HEK293T (cell line): ENCODE measurements around the gene CLDN8.

Source experiments
- CTCF ChIA-PET: fragments of 350-600 bp; formaldehyde crosslinking; extraction: SDS; loops from one replicate; lab custom pipeline; 2021; ENCODE audit warnings: antibody characterized with exemption, inconsistent platforms; lab: Yijun Ruan, JAX
- POLR2A ChIA-PET: fragments of 350-600 bp; formaldehyde crosslinking; extraction: SDS; loops from one replicate; lab custom pipeline; 2020; ENCODE audit warnings: antibody characterized with exemption, inconsistent platforms; lab: Yijun Ruan, JAX
- DNase-seq: peaks from one replicate; pipeline ENCODE4 v3.0.0; 2012; ENCODE audit warnings: mixed read lengths; ENCODE audit errors: extremely low spot score
- ARNT ChIP-seq: fragments of 450-650 bp; IDR thresholded peaks from 2 replicates; pipeline ENCODE4 v1.6.1; 2017; ENCODE audit warnings: mild to moderate bottlenecking
- BHLHE40 ChIP-seq: fragments of 450-650 bp; IDR thresholded peaks from 2 replicates; pipeline ENCODE4 v1.6.1; 2016; ENCODE audit warnings: mild to moderate bottlenecking, moderate library complexity, borderline replicate concordance
- CTBP1 ChIP-seq: fragments of 450-650 bp; IDR thresholded peaks from 2 replicates; pipeline ENCODE4 v1.6.1; 2016; ENCODE audit warnings: borderline replicate concordance
- ELF4 ChIP-seq: fragments of 450-650 bp; IDR thresholded peaks from 2 replicates; pipeline ENCODE4 v1.6.1; 2017; ENCODE audit warnings: antibody characterized with exemption
- FOXA1 ChIP-seq: fragments of 450-650 bp; IDR thresholded peaks from 2 replicates; pipeline ENCODE4 v1.6.1; 2016; ENCODE audit warnings: mild to moderate bottlenecking
- FOXK2 ChIP-seq: fragments of 450-650 bp; IDR thresholded peaks from 2 replicates; pipeline ENCODE4 v1.6.1; 2016; ENCODE audit warnings: mild to moderate bottlenecking
- FOXM1 ChIP-seq: fragments of 450-650 bp; IDR thresholded peaks from 2 replicates; pipeline ENCODE4 v1.6.1; 2017; ENCODE audit warnings: mild to moderate bottlenecking, borderline replicate concordance
- HDGF ChIP-seq: fragments of 450-650 bp; IDR thresholded peaks from 2 replicates; pipeline ENCODE4 v1.6.1; 2017; ENCODE audit warnings: antibody characterized with exemption, borderline replicate concordance
- L3MBTL2 ChIP-seq: fragments of 450-650 bp; conservative IDR thresholded peaks from 2 replicates; pipeline ENCODE4 v1.6.1; 2016; ENCODE audit warnings: mild to moderate bottlenecking
- LEF1 ChIP-seq: fragments of 450-650 bp; IDR thresholded peaks from 2 replicates; pipeline ENCODE4 v1.6.1; 2017; ENCODE audit warnings: mild to moderate bottlenecking, borderline replicate concordance
- NFRKB ChIP-seq: fragments of 450-650 bp; IDR thresholded peaks from 2 replicates; pipeline ENCODE4 v1.6.1; 2016; ENCODE audit warnings: mild to moderate bottlenecking, moderate library complexity
- SP1 ChIP-seq: fragments of 450-650 bp; IDR thresholded peaks from 2 replicates; pipeline ENCODE4 v1.6.1; 2017
- SUZ12 ChIP-seq: fragments of 450-650 bp; IDR thresholded peaks from 2 replicates; pipeline ENCODE4 v1.6.1; 2016; ENCODE audit warnings: mild to moderate bottlenecking
- TARDBP ChIP-seq: fragments of 450-650 bp; IDR thresholded peaks from 2 replicates; pipeline ENCODE4 v1.6.1; 2016
- ZNF384 ChIP-seq: fragments of 450-650 bp; IDR thresholded peaks from 2 replicates; pipeline ENCODE4 v1.6.1; 2016
- TF ChIP-seq, protein P1 (sequence below): fragments of 450-650 bp; IDR thresholded peaks from 2 replicates; pipeline ENCODE4 v1.6.1; 2016

Gene CLDN8

DNA sequence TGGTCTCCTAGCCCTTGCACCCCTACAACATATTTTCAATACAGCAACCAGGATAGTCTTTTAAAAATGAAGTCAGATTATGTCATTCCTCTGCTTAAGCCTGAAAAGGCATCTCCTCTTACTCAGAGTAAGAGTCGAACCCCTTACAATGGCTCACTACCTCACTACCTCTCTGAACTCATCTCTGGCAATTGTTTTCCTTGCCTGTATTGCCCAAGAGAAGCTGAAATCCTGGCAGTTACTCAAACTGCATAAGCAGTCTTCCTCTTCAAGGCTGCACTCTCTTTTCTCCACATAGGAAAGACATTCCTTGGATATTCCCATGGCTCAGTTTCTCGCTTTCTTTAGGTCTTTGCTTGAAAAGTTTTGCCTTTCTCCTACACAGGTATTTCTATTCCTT lies 22.7 kb downstream of the CLDN8 start:
- no peak for DNase-seq
- ChIA-PET POLR2A (no interaction called here), CTCF (no interaction called here)
- TF ChIP-seq ARNT (no peak), FOXM1 (no peak), CTBP1 (no peak), FOXK2 (no peak), L3MBTL2 (no peak)
- TF ChIP-seq, protein P1, sequence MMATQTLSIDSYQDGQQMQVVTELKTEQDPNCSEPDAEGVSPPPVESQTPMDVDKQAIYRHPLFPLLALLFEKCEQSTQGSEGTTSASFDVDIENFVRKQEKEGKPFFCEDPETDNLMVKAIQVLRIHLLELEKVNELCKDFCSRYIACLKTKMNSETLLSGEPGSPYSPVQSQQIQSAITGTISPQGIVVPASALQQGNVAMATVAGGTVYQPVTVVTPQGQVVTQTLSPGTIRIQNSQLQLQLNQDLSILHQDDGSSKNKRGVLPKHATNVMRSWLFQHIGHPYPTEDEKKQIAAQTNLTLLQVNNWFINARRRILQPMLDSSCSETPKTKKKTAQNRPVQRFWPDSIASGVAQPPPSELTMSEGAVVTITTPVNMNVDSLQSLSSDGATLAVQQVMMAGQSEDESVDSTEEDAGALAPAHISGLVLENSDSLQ = no peak

DNA sequence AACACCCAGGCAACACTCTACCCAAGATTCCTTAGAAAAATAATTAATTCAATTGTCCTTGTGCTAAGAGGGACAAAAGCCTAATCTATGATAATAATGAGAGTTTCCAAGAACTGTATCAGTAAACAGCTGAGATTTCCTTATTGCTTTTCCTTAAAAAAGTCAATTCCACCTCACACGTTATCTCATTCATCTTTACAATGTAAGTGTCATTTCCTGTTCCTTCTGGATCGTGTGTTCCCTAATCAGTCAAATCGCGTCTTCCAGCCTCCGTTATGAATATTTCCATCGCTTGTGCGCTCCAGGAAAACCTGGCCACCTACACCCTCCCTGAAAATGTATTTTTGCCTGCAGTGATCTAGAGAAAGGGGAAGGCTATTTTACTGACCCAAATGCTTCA lies 25.3 kb downstream of the CLDN8 start:
- ChIA-PET POLR2A (no interaction called here), CTCF (no interaction called here)
- no peak for TF ChIP-seq SP1
- TF ChIP-seq SUZ12 = no peak
- TF ChIP-seq TARDBP = no peak
- no peak for TF ChIP-seq ARNT
- TF ChIP-seq ELF4 = no peak
- TF ChIP-seq CTBP1 = no peak
- no peak for TF ChIP-seq FOXA1
- no peak for TF ChIP-seq L3MBTL2
- TF ChIP-seq BHLHE40 = no peak
- no peak for TF ChIP-seq HDGF
- TF ChIP-seq, protein P1 = no peak
- DNase-seq = no peak

DNA sequence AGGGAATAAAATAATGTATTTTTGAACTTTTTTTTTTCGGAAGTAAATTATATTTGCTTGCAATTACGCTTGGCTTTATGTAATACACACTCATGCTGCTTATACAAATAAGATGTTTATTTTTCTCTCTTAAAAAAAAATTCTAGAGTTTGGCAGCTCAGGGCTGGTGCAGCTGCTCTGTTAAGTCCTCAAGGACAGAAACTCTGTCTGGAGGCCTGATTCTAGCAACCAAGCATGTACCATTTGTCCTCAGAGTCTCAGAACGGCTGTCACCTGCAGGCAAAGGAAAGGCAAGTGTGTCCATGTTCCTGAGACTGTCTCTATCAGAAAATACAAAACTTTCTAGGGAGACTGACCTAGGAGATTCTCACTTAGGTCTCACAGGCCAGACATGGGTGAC lies 26.1 kb downstream of the CLDN8 start:
- ChIA-PET CTCF (no interaction called here), POLR2A (no interaction called here)
- no peak for DNase-seq
- TF ChIP-seq SUZ12 (no peak), HDGF (no peak), ZNF384 (no peak), L3MBTL2 (no peak), CTBP1 (no peak), FOXM1 (no peak), ELF4 (no peak), NFRKB (no peak), SP1 (no peak), ARNT (no peak), FOXA1 (no peak), FOXK2 (no peak), TARDBP (no peak), BHLHE40 (no peak), LEF1 (no peak)
- TF ChIP-seq, protein P1 = no peak

DNA sequence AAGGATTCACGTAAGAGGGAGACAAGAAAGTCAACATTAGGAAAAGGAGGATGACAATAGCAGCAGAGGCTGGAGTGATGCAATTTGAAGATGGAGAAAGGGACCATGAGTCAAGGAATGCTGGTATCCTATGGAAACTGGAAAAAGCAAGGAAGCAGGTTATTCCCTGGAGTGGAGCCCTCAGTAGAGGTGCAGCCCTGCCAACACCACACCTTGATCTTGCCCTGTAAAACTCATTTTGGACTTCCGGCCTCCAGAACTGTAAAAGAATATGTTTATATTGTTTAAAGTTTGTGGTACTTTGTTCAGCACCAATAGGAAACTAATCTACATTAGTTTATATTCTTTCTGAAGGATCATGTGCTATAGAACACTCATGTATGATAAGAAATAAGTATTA lies 29.7 kb downstream of the CLDN8 start:
- POLR2A ChIA-PET = no interaction called here
- CTCF ChIA-PET = no interaction called here
- TF ChIP-seq SP1 (no peak), LEF1 (no peak), NFRKB (no peak), BHLHE40 (no peak), CTBP1 (no peak), FOXM1 (no peak), FOXK2 (no peak)
- TF ChIP-seq, protein P1 = no peak
- no peak for DNase-seq

DNA sequence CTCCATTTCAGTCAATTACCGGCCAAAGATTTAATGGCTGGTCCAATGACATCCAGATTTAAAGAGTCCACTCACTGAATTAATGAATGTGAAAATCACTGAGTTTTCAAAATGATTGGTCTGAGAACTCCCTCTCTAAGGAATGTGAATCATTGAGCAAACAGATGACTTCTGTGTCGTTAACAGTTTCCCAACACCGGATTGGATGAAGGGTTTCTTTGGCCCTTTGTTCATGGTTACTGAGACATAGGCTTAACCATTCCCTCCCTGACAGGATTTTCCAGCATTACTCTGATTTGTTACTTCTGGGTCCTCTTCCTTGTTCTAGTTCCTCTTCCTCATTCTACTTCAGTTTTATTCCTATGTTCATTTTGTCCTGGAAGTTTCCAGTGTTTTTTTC lies 47.8 kb downstream of the CLDN8 start:
- TF ChIP-seq LEF1 = no peak
- TF ChIP-seq, protein P1 = no peak
- TF ChIP-seq FOXK2 = no peak
- ChIA-PET POLR2A (no interaction called here), CTCF (no interaction called here)
- DNase-seq = no peak

DNA sequence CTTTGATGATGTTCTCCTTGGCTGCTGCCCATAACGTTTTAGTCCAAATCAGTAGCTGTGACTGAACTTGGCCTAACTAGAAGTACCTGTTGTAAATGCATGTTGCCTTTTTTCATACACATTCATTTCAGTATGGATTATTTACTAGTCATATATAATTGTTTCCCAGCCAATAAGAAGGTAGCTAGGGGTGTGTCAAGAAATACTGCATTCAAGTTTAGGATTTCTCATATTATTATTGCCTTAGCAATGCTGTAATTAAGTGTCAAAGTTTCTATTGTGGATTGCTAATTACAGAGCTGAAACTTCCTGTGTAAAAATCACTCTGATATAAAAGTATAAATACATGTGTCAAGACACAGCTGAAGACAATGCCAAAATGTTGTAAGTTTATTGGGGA lies 49.2 kb downstream of the CLDN8 start, which contains the start of gene CLDN17:
TSS of gene CLDN17 (minus strand) at position 101 of the 400 bp plus-strand sequence. CDS start 188 bp downstream, outside the sequence.
- ChIA-PET CTCF (interaction anchor here (0.7 kb wide), 1 partner anchor 585 kb away, joined by 4 read pairs; no protein-coding TSS in a partner anchor), POLR2A (no interaction called here)
- TF ChIP-seq, protein P1 = no peak
- TF ChIP-seq ARNT (no peak), NFRKB (no peak), HDGF (no peak), CTBP1 (no peak), LEF1 (no peak), ZNF384 (no peak)
- DNase-seq = no peak
